Nephron progenitor cell (in vitro differentiated cells): ENCODE results near the gene PHLDA3.

Experiments
- DNase-seq: peaks from one replicate; pipeline ENCODE4 v3.0.0; 2021
- H3K27ac Mint-ChIP-seq: 2 replicates; pipeline ENCODE4 v1.8.0; 2021; ENCODE audit warnings: mild to moderate bottlenecking, moderate library complexity, mixed read lengths
- H3K27me3 Mint-ChIP-seq: 2 replicates; pipeline ENCODE4 v1.8.0; 2021; ENCODE audit warnings: mild to moderate bottlenecking, low read depth, mixed read lengths; ENCODE audit not compliant: poor library complexity
- H3K36me3 Mint-ChIP-seq: 2 replicates; pipeline ENCODE4 v1.8.0; 2021; ENCODE audit warnings: low read depth, mixed read lengths
- H3K4me1 Mint-ChIP-seq: 2 replicates; pipeline ENCODE4 v1.8.0; 2021; ENCODE audit warnings: mixed read lengths
- H3K4me3 Mint-ChIP-seq: 2 replicates; pipeline ENCODE4 v1.8.0; 2021; ENCODE audit warnings: mild to moderate bottlenecking, moderate library complexity, mixed read lengths
- H3K9me3 Mint-ChIP-seq: 2 replicates; pipeline ENCODE4 v1.8.0; 2021; ENCODE audit warnings: mild to moderate bottlenecking, moderate library complexity, mixed read lengths
- CTCF ChIP-seq: fragments of 200-600 bp; sonication (generic); IDR thresholded peaks from 2 replicates; pipeline ENCODE4 v1.5.0; 2021; ENCODE audit warnings: antibody characterized with exemption

PHLDA3 gene

GRCh38 chr1:201470581-201470980 is 1.6 kb upstream of the PHLDA3 start:
- peaks cover 5% of the 10 kb centered on the region for H3K36me3 Mint-ChIP-seq
- DNase-seq, result no peak
- no peak for TF ChIP-seq CTCF
- no peaks in the 10 kb centered on the region for H3K9me3 Mint-ChIP-seq
- H3K27me3 Mint-ChIP-seq, result peaks cover 80% of the 10 kb centered on the region
- H3K4me3 Mint-ChIP-seq, result peak overlapping the region; percentile 82
- H3K4me1 Mint-ChIP-seq, result peaks cover 23% of the 10 kb centered on the region
- H3K27ac Mint-ChIP-seq, result no peak overlapping the region

DNA sequence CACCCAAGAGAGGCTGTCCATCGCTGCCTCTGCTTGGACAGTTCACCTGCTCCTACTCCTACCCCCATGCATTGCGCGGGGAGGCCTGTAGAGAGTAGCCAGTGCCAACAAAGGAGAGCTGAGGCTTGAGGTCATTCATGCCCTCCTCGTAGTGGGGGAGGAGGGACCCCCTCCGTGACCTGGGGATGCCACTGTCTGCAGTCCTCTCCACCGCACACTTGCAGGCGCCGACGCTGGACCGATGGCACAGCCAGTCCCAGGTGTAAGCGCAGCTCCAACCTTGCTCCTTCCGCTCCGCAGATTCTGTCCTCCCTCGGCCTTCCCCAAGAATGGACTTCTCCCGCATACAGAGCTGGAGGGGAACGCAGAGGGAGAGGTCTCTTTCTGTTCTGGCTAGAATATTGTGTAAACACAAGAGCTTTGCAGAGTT is 672 bp upstream of the PHLDA3 start:
- Mint-ChIP-seq H3K36me3 (peaks cover 14% of the 10 kb centered on the region), H3K9me3 (no peaks in the 10 kb centered on the region), H3K4me1 (peaks cover 23% of the 10 kb centered on the region), H3K27ac (no peak overlapping the region), H3K27me3 (peaks cover 77% of the 10 kb centered on the region), H3K4me3 (peak overlapping the region; percentile 82)
- DNase-seq, result no peak
- TF ChIP-seq CTCF, result no peak

GRCh38 chr1:201468501-201468843 is 516 bp downstream of the PHLDA3 start:
- H3K36me3 Mint-ChIP-seq, result peaks cover 20% of the 10 kb centered on the region
- peaks cover 66% of the 10 kb centered on the region for H3K27me3 Mint-ChIP-seq
- no peak overlapping the region for H3K27ac Mint-ChIP-seq
- H3K4me3 Mint-ChIP-seq, result peak overlapping the region; percentile 82
- peak; percentile 60 for DNase-seq
- no peak for TF ChIP-seq CTCF
- H3K4me1 Mint-ChIP-seq, result peaks cover 29% of the 10 kb centered on the region
- no peaks in the 10 kb centered on the region for H3K9me3 Mint-ChIP-seq

- no peak for TF ChIP-seq CTCF
- H3K36me3 Mint-ChIP-seq, result peaks cover 20% of the 10 kb centered on the region
- H3K4me3 Mint-ChIP-seq, result peak overlapping the region; percentile 47
- DNase-seq, result no peak
- H3K4me1 Mint-ChIP-seq, result peaks cover 46% of the 10 kb centered on the region
- H3K9me3 Mint-ChIP-seq, result no peaks in the 10 kb centered on the region
- peaks cover 51% of the 10 kb centered on the region for H3K27me3 Mint-ChIP-seq
- H3K27ac Mint-ChIP-seq, result no peak overlapping the region
Measured at GRCh38 chr1:201466492-201466891, 2.5 kb downstream of the PHLDA3 start.

DNA sequence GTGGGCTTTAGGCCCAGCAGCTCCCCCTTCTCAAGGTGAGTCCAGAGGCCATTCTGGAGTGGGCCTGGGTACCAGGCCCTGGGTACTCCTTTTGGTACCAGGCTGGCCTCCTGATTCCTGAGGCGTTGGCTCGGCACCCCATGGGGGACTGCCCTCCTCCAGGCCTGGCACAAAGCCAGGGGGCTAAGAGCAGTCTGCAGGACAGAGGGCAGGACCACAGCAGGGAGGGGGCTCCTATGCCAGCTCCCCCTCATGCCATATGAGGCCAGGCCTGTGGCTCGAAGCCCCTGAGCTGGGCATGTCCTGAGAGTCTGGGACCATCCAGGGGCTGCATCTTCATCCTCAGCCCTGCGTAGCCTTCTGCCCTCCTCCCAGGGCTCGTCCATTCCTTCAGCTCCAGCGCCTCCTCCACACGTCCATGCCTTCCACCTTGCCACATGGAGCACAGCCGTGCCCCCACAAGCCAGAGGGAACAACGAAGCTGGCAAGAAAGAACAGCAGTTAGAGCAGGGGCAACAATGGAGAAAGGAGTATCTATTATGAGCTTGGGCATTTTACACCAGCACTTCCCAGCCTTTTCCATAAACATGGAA is 3.2 kb downstream of the PHLDA3 start:
- peaks cover 44% of the 10 kb centered on the region for H3K27me3 Mint-ChIP-seq
- no peak for DNase-seq
- TF ChIP-seq CTCF, result no peak
- H3K4me3 Mint-ChIP-seq, result no peak overlapping the region
- peaks cover 53% of the 10 kb centered on the region for H3K4me1 Mint-ChIP-seq
- H3K36me3 Mint-ChIP-seq, result peaks cover 20% of the 10 kb centered on the region
- no peak overlapping the region for H3K27ac Mint-ChIP-seq
- H3K9me3 Mint-ChIP-seq, result no peaks in the 10 kb centered on the region

DNA sequence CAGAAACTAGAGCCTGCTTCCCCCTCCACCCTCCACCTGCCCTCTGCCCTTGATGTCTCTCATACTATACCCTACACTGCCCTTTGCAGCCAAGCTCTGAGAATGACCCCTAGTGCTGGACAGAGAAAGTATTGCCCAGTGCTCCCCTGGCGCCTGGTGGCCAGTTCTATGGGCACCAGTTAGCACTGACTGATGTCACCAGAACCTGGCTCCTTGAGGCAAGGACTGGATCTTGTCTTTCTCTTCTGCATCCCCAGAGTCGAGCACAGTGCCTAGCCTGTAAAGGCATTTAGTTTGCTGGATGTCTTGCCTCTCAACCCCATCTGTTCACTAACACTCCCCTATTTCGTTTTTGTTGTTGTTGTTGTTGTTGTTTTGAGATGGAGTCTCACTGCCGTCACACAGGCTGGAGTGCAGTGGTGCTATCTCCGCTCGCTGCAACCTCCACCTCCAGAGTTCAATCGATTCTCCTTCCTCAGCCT is 5.9 kb downstream of the PHLDA3 start:
- Mint-ChIP-seq H3K27ac (no peak overlapping the region), H3K4me3 (no peak overlapping the region)

More for the DNA sequence above, 5.9 kb downstream of the PHLDA3 start:
- Mint-ChIP-seq H3K9me3 (no peaks in the 10 kb centered on the region), H3K36me3 (peaks cover 20% of the 10 kb centered on the region), H3K27me3 (peaks cover 34% of the 10 kb centered on the region), H3K4me1 (peaks cover 54% of the 10 kb centered on the region)
- TF ChIP-seq CTCF, result no peak
- no peak for DNase-seq
